NCI-H69 (cell line): ENCODE results near the gene LOXHD1.
A peak's percentile ranks its signal among the peaks of the same experiment; 100 is the strongest.

ENCODE experiments used
- DNase-seq: peaks from one replicate; lab custom pipeline; 2025; lab: John Stamatoyannopoulos, UW

Gene LOXHD1

GRCh38 chr18:46676182-46676835 is 19.3 kb upstream of the LOXHD1 start:
- DNase-seq: peak; percentile 49

GRCh38 chr18:46675112-46675511 is 18.1 kb upstream of the LOXHD1 start:
- no peak for DNase-seq

- DNase-seq: no peak
Measured at GRCh38 chr18:46672062-46672970, 15.3 kb upstream of the LOXHD1 start.

- peak; percentile 74 for DNase-seq
Measured at GRCh38 chr18:46668694-46669093, 11.7 kb upstream of the LOXHD1 start.

- peak; percentile 89 for DNase-seq
Measured at GRCh38 chr18:46668135-46668534, 11.1 kb upstream of the LOXHD1 start.

- no peak for DNase-seq
Measured at GRCh38 chr18:46663539-46663938, 6.5 kb upstream of the LOXHD1 start.

GRCh38 chr18:46660957-46661749 is 4.1 kb upstream of the LOXHD1 start:
- DNase-seq: peak; percentile 66

- no peak for DNase-seq
Measured at GRCh38 chr18:46659484-46659883, 2.5 kb upstream of the LOXHD1 start.

GRCh38 chr18:46656326-46657114 is 500 bp downstream of the LOXHD1 start:
- DNase-seq: no peak

GRCh38 chr18:46652372-46652771 is 4.6 kb downstream of the LOXHD1 start:
- DNase-seq: peak; percentile 35

GRCh38 chr18:46650681-46651080 is 6.3 kb downstream of the LOXHD1 start:
- peak; percentile 27 for DNase-seq

GRCh38 chr18:46649071-46649862 is 7.8 kb downstream of the LOXHD1 start:
- no peak for DNase-seq

- DNase-seq: no peak
Measured at GRCh38 chr18:46646468-46646867, 10.6 kb downstream of the LOXHD1 start.

- DNase-seq: no peak
Measured at GRCh38 chr18:46642561-46642960, 14.5 kb downstream of the LOXHD1 start.

GRCh38 chr18:46641917-46642316 is 15.1 kb downstream of the LOXHD1 start:
- DNase-seq: no peak

GRCh38 chr18:46639386-46639785 is 17.6 kb downstream of the LOXHD1 start:
- DNase-seq: no peak

GRCh38 chr18:46636040-46636630 is 20.9 kb downstream of the LOXHD1 start:
- no peak for DNase-seq

- no peak for DNase-seq
Measured at GRCh38 chr18:46632401-46633071, 24.5 kb downstream of the LOXHD1 start.

GRCh38 chr18:46630991-46631390 is 26.0 kb downstream of the LOXHD1 start:
- no peak for DNase-seq

GRCh38 chr18:46630160-46630559 is 26.9 kb downstream of the LOXHD1 start:
- no peak for DNase-seq
